OCI-LY7 (cell line): ENCODE data around the gene TCHHL1.

Experiments
- EZH2phosphoT487 ChIP-seq: fragments of 200-600 bp; sonication (generic); IDR thresholded peaks from 2 replicates; pipeline ENCODE4 v1.6.1; 2018; ENCODE audit warnings: low read depth, borderline replicate concordance, mild to moderate bottlenecking, mixed run types, antibody characterized with exemption, low read length, moderate library complexity, mixed read lengths
- TF ChIP-seq, protein P1 (sequence below): fragments of 200-600 bp; sonication (generic); conservative IDR thresholded peaks from 2 replicates; pipeline ENCODE4 v1.5.1; 2014; ENCODE audit warnings: mild to moderate bottlenecking, antibody characterized with exemption, low read length, moderate library complexity, mixed read lengths

DNA sequence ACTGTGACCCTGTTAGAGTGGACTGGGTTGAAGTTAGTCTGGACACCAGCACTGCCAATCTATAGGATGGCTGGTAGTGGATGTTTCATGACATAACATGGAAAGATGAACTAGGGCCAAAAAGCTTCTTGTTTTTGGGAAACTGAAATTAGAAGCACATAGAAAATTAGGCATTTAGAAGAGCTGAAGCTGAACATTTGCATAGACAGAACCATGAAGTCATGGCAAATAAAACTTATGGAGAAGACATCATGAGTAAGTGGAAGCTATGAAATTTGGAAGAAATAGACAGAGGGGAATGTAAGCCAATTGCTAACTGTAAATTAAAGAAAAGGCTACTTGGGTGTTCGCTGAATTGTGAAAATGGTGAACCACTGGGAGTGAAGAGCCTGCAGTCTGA lies 49.4 kb downstream of the TCHHL1 start:
- TF ChIP-seq, protein P1, sequence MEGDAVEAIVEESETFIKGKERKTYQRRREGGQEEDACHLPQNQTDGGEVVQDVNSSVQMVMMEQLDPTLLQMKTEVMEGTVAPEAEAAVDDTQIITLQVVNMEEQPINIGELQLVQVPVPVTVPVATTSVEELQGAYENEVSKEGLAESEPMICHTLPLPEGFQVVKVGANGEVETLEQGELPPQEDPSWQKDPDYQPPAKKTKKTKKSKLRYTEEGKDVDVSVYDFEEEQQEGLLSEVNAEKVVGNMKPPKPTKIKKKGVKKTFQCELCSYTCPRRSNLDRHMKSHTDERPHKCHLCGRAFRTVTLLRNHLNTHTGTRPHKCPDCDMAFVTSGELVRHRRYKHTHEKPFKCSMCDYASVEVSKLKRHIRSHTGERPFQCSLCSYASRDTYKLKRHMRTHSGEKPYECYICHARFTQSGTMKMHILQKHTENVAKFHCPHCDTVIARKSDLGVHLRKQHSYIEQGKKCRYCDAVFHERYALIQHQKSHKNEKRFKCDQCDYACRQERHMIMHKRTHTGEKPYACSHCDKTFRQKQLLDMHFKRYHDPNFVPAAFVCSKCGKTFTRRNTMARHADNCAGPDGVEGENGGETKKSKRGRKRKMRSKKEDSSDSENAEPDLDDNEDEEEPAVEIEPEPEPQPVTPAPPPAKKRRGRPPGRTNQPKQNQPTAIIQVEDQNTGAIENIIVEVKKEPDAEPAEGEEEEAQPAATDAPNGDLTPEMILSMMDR: no peak
- TF ChIP-seq EZH2phosphoT487: no peak
